ENCODE results near the gene CDH24. TPM values are rescaled to one million over a fixed set of nuclear protein-coding genes. Genes with fewer than 3 reads are reported as not detected.

Gene CDH24
- total RNA-seq, 4 donors from 2014 or later = 1.6 to 4.9 (median 1.8) TPM

GRCh38 chr14:23049011-23049410, 8.3 kb downstream of the CDH24 start:
- DNase-seq (ENCODE audit: low spot score) (no peak), ATAC-seq (ENCODE audit: low FRiP score) (no peak)
- no peak for TF ChIP-seq CTCF (IDR thresholded peaks at IDR 0.05)

- no peak for TF ChIP-seq CTCF (IDR thresholded peaks at IDR 0.05)
- DNase-seq (ENCODE audit: low spot score) = no peak
- no peak for ATAC-seq (ENCODE audit: low FRiP score)
These were observed 9.3 kb downstream of the CDH24 start for GRCh38 chr14:23047751-23048693.

- TF ChIP-seq CTCF (IDR thresholded peaks at IDR 0.05) = no peak
- ATAC-seq (ENCODE audit: low FRiP score) = no peak
- DNase-seq (ENCODE audit: low spot score) = no peak
These were observed 10.2 kb downstream of the CDH24 start for GRCh38 chr14:23047034-23047634.

GRCh38 chr14:23045419-23046357, 11.6 kb downstream of the CDH24 start:
- ATAC-seq (ENCODE audit: low FRiP score) (no peak), DNase-seq (ENCODE audit: low spot score) (no peak)
- TF ChIP-seq CTCF (IDR thresholded peaks at IDR 0.05) = no peak

- no peak for TF ChIP-seq CTCF (IDR thresholded peaks at IDR 0.05)
- no peak for ATAC-seq (ENCODE audit: low FRiP score)
These were observed 12.5 kb downstream of the CDH24 start for GRCh38 chr14:23044840-23045239.

GRCh38 chr14:23043754-23044153, 13.6 kb downstream of the CDH24 start:
- no peak for TF ChIP-seq CTCF (IDR thresholded peaks at IDR 0.05)
- ATAC-seq (ENCODE audit: low FRiP score) (no peak), DNase-seq (ENCODE audit: low spot score) (no peak)

More at GRCh38 chr14:23044840-23045239, 12.5 kb downstream of the CDH24 start:
- DNase-seq (ENCODE audit: low spot score) = no peak

Measured in omental fat pad (tissue), 4 donors.